SKM-1 treated with dmso at 0.1 percent for 144 hours (cell line): ENCODE measurements around the gene PLXNA1.

Source experiments
- DNase-seq: peaks from one replicate; lab custom pipeline; 2025; ENCODE audit not compliant: unreplicated experiment; lab: John Stamatoyannopoulos, UW

PLXNA1 gene

GRCh38 chr3:126985132-126985985, 2.4 kb downstream of the PLXNA1 start:
- no peak for DNase-seq

GRCh38 chr3:126986001-126986400, 3.1 kb downstream of the PLXNA1 start:
- DNase-seq: no peak

- DNase-seq: no peak
Measured at GRCh38 chr3:126987129-126987528, 4.2 kb downstream of the PLXNA1 start.

GRCh38 chr3:126987596-126987995, 4.7 kb downstream of the PLXNA1 start:
- DNase-seq: no peak

- DNase-seq: no peak
Measured at GRCh38 chr3:126988451-126989021, 5.6 kb downstream of the PLXNA1 start.

- DNase-seq: no peak
Measured at GRCh38 chr3:126989316-126990023, 6.6 kb downstream of the PLXNA1 start.

- DNase-seq: no peak
Measured at GRCh38 chr3:126990024-126990700, 7.2 kb downstream of the PLXNA1 start.

GRCh38 chr3:126990890-126991289, 8.0 kb downstream of the PLXNA1 start:
- DNase-seq: no peak

GRCh38 chr3:126991366-126992200, 8.7 kb downstream of the PLXNA1 start:
- no peak for DNase-seq

- DNase-seq: no peak
Measured at GRCh38 chr3:126992216-126992615, 9.3 kb downstream of the PLXNA1 start.

- no peak for DNase-seq
Measured at GRCh38 chr3:126992776-126993175, 9.9 kb downstream of the PLXNA1 start.

GRCh38 chr3:126993436-126993835, 10.5 kb downstream of the PLXNA1 start:
- DNase-seq: no peak

- DNase-seq: no peak
Measured at GRCh38 chr3:126994661-126995245, 11.8 kb downstream of the PLXNA1 start.

- no peak for DNase-seq
Measured at GRCh38 chr3:126995254-126995780, 12.4 kb downstream of the PLXNA1 start.

GRCh38 chr3:126995926-126996512, 13.1 kb downstream of the PLXNA1 start:
- no peak for DNase-seq

- DNase-seq: no peak
Measured at GRCh38 chr3:126996905-126997304, 14.0 kb downstream of the PLXNA1 start.

GRCh38 chr3:126997455-126998038, 14.6 kb downstream of the PLXNA1 start:
- DNase-seq: no peak

GRCh38 chr3:126998320-126998719, 15.4 kb downstream of the PLXNA1 start:
- DNase-seq: no peak

GRCh38 chr3:126998728-126999127, 15.8 kb downstream of the PLXNA1 start:
- no peak for DNase-seq
